Measurements from ENCODE around the gene XAGE1A.
"Not testable (repeated sequence)": the region's sequence is repeated elsewhere in the genome, so short reads cannot be mapped to it uniquely, and the experiment has no call there.

Gene XAGE1A

GRCh38 chrX:52495545-52496418 is at the start of gene XAGE1A:
Gene XAGE1A (plus strand): TSS chrX:52495808. CDS start chrX:52497362, 1,554 bp downstream.
- not testable (repeated sequence) for DNase-seq

GRCh38 chrX:52452031-52452430 is 43.6 kb upstream of the XAGE1A start:
- not testable (repeated sequence) for DNase-seq

GRCh38 chrX:52471301-52471700 is 24.3 kb upstream of the XAGE1A start:
- DNase-seq = not testable (repeated sequence)

- not testable (repeated sequence) for DNase-seq
Measured at GRCh38 chrX:52496419-52496772, 788 bp downstream of the XAGE1A start.

- not testable (repeated sequence) for DNase-seq
Measured at GRCh38 chrX:52501362-52501761, 5.8 kb downstream of the XAGE1A start.

- DNase-seq = no peak
Measured at GRCh38 chrX:52504551-52504950, 8.9 kb downstream of the XAGE1A start.

GRCh38 chrX:52507331-52507730 is 11.7 kb downstream of the XAGE1A start:
- no peak for DNase-seq

GRCh38 chrX:52509916-52510315 is 14.3 kb downstream of the XAGE1A start:
- DNase-seq = no peak

GRCh38 chrX:52511126-52511525 is 15.5 kb downstream of the XAGE1A start:
- not testable (repeated sequence) for DNase-seq

- DNase-seq = not testable (repeated sequence)
Measured at GRCh38 chrX:52516110-52516986, 20.7 kb downstream of the XAGE1A start.

- DNase-seq = not testable (repeated sequence)
Measured at GRCh38 chrX:52516987-52517325, 21.3 kb downstream of the XAGE1A start, which contains the start of gene XAGE1B. Gene XAGE1B (minus strand): TSS chrX:52517063. CDS start chrX:52515527, 1,536 bp downstream.

GRCh38 chrX:52541051-52541450 is 45.4 kb downstream of the XAGE1A start:
- DNase-seq = not testable (repeated sequence)

GRCh38 chrX:52542311-52542710 is 46.7 kb downstream of the XAGE1A start:
- DNase-seq = no peak

GRCh38 chrX:52544147-52544840 is 48.7 kb downstream of the XAGE1A start:
- no peak for DNase-seq

- not testable (repeated sequence) for DNase-seq
Measured at GRCh38 chrX:52548769-52549168, 53.2 kb downstream of the XAGE1A start.

Data from NCI-H1048 (cell line).